HG03045 (cell line): ENCODE data around the gene CASP7.
"Not testable (repeated sequence)": the region's sequence is repeated elsewhere in the genome, so short reads cannot be mapped to it uniquely, and the experiment has no call there.

Source experiments
- ATAC-seq: cut with Tn5 transposase; IDR thresholded peaks from one replicate; pipeline ENCODE4 v1.9.1; 2021; ENCODE audit warnings: mild to moderate bottlenecking, moderate library complexity; ENCODE audit not compliant: unreplicated experiment

Gene CASP7

DNA sequence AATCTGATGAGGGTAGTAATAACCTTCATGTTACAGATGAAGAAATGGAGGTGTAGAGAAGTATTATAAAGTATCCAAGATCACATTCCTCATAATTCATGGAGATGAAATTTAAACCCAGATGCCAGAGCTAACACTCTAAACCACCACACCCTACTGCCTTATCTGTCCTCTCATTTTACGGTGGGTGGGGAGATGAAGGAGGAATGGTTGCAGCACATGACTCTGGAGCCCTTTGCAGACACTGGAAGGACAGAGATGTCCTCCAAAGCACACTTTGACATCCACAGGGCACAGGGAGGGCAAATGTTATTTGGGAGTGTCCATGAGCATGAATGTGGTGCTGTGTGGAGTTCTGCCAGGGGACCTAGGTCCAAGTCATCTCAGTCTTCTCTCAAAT, 72.8 kb downstream of the CASP7 start:
- ATAC-seq = no peak

DNA sequence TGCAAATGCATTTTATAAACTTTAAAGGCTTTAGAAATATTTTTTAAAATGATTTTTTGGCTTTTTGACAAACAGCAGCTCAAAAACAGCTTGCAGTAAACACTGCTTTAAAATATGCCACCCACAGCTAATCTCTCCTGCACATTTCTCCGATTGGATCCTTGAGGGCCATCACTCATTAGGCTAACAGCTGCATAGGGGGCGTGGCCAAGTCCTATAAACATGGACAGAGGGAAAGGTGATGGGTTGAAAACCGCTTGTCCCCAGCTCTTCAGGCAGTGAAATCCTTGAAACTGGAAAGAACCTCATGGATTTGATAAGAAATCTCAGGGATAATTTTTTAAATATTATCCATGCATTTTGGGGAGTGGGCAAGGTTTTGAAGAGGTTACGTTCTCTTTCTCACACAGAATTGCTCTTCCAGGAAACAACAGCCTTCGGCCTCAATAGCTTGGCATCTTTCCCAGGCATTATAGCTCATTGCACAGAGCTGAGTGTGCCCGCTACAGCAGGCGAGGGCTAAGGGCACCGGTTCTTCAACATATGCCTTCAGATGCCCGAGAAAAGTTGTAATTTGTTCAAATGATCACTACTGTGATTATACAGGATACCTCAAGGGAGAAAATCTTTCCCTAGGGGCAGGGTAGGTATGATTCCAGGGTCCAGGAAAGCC, 73.4 kb downstream of the CASP7 start:
- no peak for ATAC-seq

DNA sequence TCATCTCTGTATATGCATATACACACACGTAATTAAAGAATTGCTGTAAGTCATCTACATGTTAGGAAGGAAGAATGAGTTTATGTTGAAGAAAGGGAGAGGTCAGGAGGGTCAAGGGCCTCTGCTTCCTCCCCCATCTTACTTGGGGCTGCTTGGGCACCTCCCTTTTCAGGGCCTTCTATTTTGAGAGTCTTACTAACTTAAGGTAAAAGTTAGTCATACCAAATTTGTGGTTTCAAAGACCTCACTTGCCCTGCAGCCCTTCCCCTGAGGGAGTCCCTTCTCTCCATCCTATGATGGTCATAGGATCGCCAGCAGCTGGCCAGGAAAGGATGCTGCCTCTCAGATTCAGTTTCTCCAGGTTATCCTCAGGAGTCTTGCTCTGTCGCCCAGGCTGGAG, 74.4 kb downstream of the CASP7 start:
- no peak for ATAC-seq

DNA sequence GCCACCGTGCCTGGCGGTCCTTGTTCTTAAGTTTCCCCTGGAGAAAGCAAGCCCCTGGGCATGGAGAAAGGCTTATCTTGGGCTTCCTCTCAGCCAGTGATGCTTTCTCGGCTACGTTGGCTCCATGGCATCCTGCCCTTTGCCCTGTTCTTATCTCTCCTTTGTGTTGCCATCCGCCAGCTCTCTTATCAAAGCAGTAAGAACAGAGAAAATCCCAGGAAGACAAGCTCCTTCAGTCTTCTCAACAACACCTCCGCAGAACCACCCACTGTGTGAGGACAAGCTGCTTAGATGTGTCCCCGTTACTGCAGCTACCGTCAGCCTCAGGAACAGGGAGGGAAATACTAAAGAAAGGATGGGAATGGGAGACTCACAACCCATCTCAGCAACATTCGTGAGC, 75.1 kb downstream of the CASP7 start:
- ATAC-seq = no peak

DNA sequence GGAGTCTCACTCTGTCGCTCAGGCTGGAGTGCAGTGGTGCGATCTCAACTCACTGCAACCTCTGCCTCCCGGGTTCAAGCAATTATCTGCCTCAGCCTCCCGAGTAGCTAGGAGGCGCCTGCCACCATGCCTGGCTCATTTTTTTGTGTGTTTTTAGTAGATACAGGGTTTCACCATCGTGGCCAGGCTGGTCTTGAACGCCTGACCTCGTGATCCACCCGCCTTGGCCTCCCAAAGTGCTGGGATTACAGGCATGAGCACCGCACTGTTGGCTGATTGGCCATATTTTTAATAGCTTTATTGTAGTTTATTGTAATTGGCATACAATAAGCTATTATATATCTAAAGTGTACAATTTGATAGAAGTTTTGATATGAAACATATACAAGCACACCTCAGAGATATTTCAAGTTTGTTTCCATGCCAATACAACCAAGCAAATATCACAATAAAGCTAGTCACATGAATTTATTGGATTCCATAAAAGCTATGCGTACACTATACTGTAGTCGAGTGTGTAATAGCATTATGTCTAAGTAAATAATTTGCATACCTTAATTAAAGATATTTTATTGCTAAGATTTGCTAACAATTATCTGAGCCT, 77.3 kb downstream of the CASP7 start:
- no peak for ATAC-seq

DNA sequence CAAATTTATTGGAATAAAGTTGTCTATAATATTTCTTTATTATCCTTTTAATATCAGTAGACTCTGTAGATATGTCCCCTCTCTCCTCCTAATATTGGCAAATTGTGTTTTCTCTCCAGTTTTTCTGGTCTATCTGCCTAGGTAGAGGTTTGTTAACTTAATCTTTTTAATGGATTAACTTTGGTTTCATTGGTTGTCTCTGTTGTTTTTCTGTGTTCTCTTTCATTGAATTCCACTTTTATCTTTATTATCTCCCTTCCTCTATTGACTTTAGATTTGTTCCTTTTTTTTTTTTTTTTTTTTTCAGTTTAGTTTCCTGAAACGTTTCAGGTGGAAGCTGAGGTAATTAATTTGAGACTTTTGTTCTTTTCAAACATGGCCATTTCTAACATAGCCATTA, 82.4 kb downstream of the CASP7 start:
- no peak for ATAC-seq

DNA sequence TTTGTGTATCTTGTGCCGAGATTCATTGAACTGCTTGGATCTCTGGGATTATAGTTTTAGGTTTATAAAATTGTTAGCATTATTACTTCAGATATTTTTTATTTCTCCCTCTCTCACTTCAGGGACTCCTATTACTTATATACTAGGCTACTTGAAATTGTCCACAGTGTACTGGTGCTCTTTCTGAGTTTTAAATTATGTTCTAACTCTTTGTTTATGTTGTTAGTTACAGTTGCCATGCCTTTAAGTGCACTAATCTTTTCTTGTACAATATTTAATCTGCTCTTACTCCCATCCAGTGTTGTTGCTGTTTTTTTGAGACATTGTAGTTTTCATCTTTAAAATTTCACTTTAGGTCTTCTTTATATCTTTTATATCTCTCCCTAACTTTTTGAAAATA, 84.9 kb downstream of the CASP7 start:
- no peak for ATAC-seq

DNA sequence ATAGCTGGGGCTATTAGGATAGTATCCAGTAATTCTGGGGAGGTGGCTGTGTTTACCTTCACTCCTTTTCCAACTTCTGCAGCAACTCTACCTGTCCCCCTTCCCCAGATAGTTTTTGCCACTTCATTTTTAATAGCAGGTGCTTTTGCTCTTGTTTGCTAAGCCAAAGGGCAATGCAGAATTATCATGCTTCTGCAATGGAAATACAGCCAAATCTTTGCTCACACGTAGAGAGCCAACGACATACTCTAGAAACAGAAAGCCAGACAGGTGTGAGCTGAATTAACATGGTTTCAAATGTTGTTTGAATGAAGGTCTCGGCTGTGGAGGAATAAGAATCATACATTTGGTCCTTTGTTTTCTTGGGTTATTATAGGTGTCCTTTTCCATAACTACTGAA, 86.2 kb downstream of the CASP7 start:
- ATAC-seq = no peak

DNA sequence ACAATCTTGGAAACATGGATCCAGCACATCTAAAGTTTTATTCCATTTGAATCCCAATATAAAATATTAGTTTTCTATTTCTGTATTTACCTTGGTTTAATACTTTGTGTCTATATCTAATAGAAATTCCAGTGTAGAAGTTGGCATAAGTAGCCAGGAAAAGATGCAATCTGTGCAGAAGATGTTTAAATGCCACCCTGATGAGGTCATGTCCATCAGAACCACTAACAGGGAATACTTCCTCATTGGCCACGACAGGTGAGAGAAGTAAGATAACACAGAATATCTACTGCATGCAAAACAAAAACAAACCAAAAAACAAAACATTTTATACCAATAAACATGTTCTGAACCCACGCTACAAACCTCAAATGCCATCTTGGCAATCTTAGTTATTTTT, 87.5 kb downstream of the CASP7 start:
- ATAC-seq = no peak

DNA sequence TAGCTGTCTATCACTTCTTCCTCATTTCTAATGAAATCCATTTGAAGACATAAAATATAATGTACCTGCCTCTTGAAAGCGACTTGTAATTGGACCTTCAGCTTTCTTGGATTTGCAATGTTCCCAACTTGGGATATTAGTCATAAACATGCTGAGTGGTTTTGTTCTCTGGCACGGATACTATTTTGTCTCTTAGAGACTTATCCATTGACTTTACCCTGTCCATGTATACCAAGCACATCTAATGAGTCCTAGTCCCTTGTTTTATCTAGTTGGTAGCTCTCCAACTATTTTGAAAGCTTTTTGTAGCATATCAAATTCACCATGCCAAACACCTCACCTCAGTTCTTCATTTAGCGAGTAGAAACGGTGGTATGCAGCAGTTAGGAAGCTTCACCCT, 90.6 kb downstream of the CASP7 start:
- no peak for ATAC-seq

DNA sequence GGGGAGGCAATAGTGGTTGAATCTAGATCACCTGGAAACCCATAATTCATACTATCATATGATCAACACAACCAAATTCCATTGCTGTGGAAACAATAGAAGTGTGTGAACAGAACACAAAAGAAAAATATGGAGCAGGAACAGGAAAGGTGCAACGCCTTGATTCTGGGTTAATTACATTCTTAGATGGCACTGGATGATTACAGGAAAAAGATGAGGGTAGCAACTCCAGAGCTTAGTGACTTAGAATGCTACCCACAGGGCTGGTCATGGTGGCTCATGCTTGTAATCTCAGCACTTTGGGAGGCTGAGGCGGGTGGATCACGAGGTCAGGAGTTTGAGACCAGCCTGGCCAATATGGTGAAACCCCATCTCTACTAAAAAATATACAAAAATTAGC, 91.4 kb downstream of the CASP7 start:
- ATAC-seq = not testable (repeated sequence)

DNA sequence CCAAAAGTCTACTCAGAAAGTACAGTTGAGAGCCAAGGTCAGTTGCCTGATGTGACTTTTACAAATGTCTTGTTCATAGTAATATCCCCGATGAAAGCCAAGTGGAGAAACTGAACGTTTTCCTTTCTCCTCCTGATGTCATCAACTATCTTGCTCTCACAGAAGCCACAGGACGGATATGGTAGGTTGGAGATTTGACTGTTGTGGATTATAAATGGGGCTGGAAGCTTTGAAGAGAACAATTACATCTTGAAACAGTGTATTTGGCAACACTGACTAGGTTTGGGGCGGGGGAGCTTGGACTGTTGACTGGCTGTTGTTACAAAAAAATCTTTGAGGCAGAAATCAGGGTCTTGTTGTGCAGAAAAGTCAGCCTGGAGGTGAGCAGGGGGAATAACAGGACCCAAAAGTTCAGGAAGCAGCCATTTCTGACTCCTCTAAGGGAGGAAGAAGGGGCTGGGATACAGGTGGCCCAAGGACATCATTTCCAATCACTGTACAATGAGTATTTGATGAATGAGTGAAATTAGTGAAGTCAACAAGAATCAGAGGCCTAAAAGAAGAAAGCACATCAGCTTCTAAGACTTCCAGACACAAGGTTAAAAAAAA, 96.1 kb downstream of the CASP7 start:
- no peak for ATAC-seq

DNA sequence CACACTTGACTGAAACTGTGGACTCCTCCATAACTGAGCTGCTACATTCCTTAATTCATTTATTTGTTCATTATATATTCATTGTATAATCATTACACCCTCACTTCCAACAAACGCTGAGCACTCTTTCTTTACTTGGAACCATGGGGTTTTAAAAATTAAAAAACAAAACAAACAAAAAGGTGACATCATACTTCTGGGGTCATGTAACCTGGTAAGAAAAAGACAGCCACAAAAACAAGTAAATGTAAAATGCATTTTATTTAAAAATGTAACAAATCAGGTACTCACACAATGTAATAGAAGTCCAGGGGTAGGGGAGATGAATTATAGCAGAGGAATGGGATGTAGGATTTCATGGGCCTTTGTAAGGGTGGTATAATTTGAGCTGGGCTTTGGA, 96.8 kb downstream of the CASP7 start:
- ATAC-seq = no peak
